Measurements from ENCODE around the gene MARS1.

The MARS1 gene

GRCh38 chr12:57518176-57518919 lies 30.5 kb downstream of the MARS1 start:
- DNase-seq: no peak

- no peak for DNase-seq
Measured at GRCh38 chr12:57518920-57519795, 31.3 kb downstream of the MARS1 start.

GRCh38 chr12:57519796-57520052 lies 31.9 kb downstream of the MARS1 start:
- peak; percentile 15 for DNase-seq

- DNase-seq: peak; percentile 99
Measured at GRCh38 chr12:57520053-57520818, 32.4 kb downstream of the MARS1 start, which contains the start of gene DDIT3. DDIT3 (minus strand) TSS chr12:57520514; CDS start chr12:57517406, 3,108 bp downstream.

GRCh38 chr12:57521525-57522010 lies 33.7 kb downstream of the MARS1 start:
- DNase-seq: no peak

- peak; percentile 84 for DNase-seq
Measured at GRCh38 chr12:57522011-57522886, 34.4 kb downstream of the MARS1 start, which contains the start of gene MBD6. MBD6 (plus strand) TSS chr12:57522824; CDS start chr12:57524304, 1,480 bp downstream.

GRCh38 chr12:57522887-57523705 lies 35.2 kb downstream of the MARS1 start:
- DNase-seq: peak; percentile 55

- DNase-seq: peak; percentile 9
Measured at GRCh38 chr12:57523706-57524614, 36.1 kb downstream of the MARS1 start.

GRCh38 chr12:57524814-57525614 lies 37.1 kb downstream of the MARS1 start:
- DNase-seq: no peak

- DNase-seq: no peak
Measured at GRCh38 chr12:57525615-57526383, 37.9 kb downstream of the MARS1 start.

- DNase-seq: no peak
Measured at GRCh38 chr12:57526477-57527126, 38.7 kb downstream of the MARS1 start.

GRCh38 chr12:57527184-57527583 lies 39.3 kb downstream of the MARS1 start:
- DNase-seq: no peak

GRCh38 chr12:57528176-57528575 lies 40.3 kb downstream of the MARS1 start:
- no peak for DNase-seq

GRCh38 chr12:57528831-57529555 lies 41.1 kb downstream of the MARS1 start:
- DNase-seq: no peak

GRCh38 chr12:57529831-57530230 lies 42.0 kb downstream of the MARS1 start:
- no peak for DNase-seq

- DNase-seq: no peak
Measured at GRCh38 chr12:57530396-57531142, 42.7 kb downstream of the MARS1 start.
